ENCODE results near the gene RIN1. TPM values are rescaled to one million over a fixed set of nuclear protein-coding genes. Genes with fewer than 3 reads are reported as not detected.
A peak's percentile ranks its signal among the peaks of the same experiment; 100 is the strongest.

The RIN1 gene
- total and polyA plus RNA-seq, 2 of the 13 experiments (the other 11 are each of a cell fraction or from before 2014, with no cell fraction given): 2.4 to 4.1 TPM

- no peaks in the 10 kb centered on the region for H3K9me3 ChIP-seq (ENCODE audit: low read length)
- H3K9ac ChIP-seq (ENCODE audit: insufficient read depth, low read depth, low read length): no peak overlapping the region
- no TSS peak for BruUV-seq (replicated peaks)
- DNase-seq (ENCODE audit: low spot score): no peak
- H3K4me1 ChIP-seq (ENCODE audit: insufficient read depth, low read length): peaks cover 35% of the 10 kb centered on the region
- H3K27ac ChIP-seq (ENCODE audit: extremely low read length, insufficient read depth, low read length): no peak overlapping the region
- no peak for FAIRE-seq
- TF ChIP-seq MNT (IDR thresholded peaks at IDR 0.05) (peak; percentile 21; the same call in 1 of the 2 replicates), ZGPAT (CRISPR knock-in tag; IDR thresholded peaks at IDR 0.05) (no peak), ZNF337 (CRISPR knock-in tag; IDR thresholded peaks at IDR 0.05; ENCODE audit: borderline replicate concordance, low read depth) (no peak), ZNF124 (CRISPR knock-in tag; IDR thresholded peaks at IDR 0.05) (no peak), ZNF276 (CRISPR knock-in tag; IDR thresholded peaks at IDR 0.05; ENCODE audit: low read depth) (no peak), ZNF687 (CRISPR knock-in tag; IDR thresholded peaks at IDR 0.05) (no peak), KMT2B (CRISPR knock-in tag; IDR thresholded peaks at IDR 0.05) (no peak), IKZF5 (CRISPR knock-in tag; IDR thresholded peaks at IDR 0.05) (no peak)
- peaks cover 19 to 29% of the 10 kb centered on the region in 2 experiments; a peak in 4 of 5 replicates for H3K36me3 ChIP-seq (replicated peaks in 1 of 2; ENCODE audit: control insufficient read depth in 1 of 2, insufficient read depth in 2 of 2, low read length in 2 of 2)
- no peak overlapping the region for H2AFZ ChIP-seq (ENCODE audit: low read length)
- no peak for ATAC-seq
- H3K79me2 ChIP-seq (ENCODE audit: insufficient read depth, low read length): peaks cover 31% of the 10 kb centered on the region
- no peak overlapping the region for H3K4me2 ChIP-seq (ENCODE audit: low read depth, low read length)
- H4K20me1 ChIP-seq (ENCODE audit: insufficient read depth, low read length): no peaks in the 10 kb centered on the region
- H3K27me3 ChIP-seq (ENCODE audit: control insufficient read depth in 1 of 2, insufficient read depth in 2 of 2, low read length in 2 of 2): no peaks in the 10 kb centered on the region; a peak in 1 of 5 replicates
- no peak overlapping the region for H3K4me3 ChIP-seq (replicated peaks in 1 of 3; ENCODE audit: insufficient read depth in 1 of 3, low read depth in 2 of 3, low read length in 3 of 3)
- WGBS (ENCODE audit: low lambda C conversion rate): 95% methylated on average over 21 of the region's 21 CpGs
- ChIA-PET POLR2A (interaction anchor here (1.3 kb wide), 1 partner anchor 29 kb away, joined by 4 read pairs; no protein-coding TSS in a partner anchor), CTCF (ENCODE audit: low intra/inter-chr PET ratio, low total read pairs) (no interaction called here)
- intact Hi-C loops (cut with micrococcal nuclease; ENCODE audit: unreplicated experiment) (no loop called here), in situ Hi-C loops (cut with HindIII; ENCODE audit: extremely low pct_ligation_motif_present, low pct_unique_long_range_greater_than_20kb) (no loop called here)
Measured at GRCh38 chr11:66341502-66342126, 5.4 kb upstream of the RIN1 start.

Data from HepG2 (cell line).